Gastrocnemius medialis (tissue), 4 donors: Measurements from ENCODE around the gene PRDM10. TPM values are rescaled to one million over a fixed set of nuclear protein-coding genes. Genes with fewer than 3 reads are reported as not detected.

Source experiments
- ATAC-seq, 2 donors: fragments of 150-250 bp; one replicate each; pipeline ENCODE4 v1.9.1; 2016
- DNase-seq, 2 donors: peaks; one replicate each; pipeline ENCODE4 v3.0.0-alpha.2; 2019
- H3K27ac ChIP-seq, 4 donors: fragments of 200-600 bp; sonication (generic); 1 replicate in 1 of 4; 2 replicates in 3 of 4; pipeline ENCODE4 v1.5.1; 2016 to 2018; ENCODE audit warnings: mild to moderate bottlenecking in 2 of 4, moderate library complexity in 1 of 4
- H3K27me3 ChIP-seq, 3 donors: fragments of 200-600 bp; sonication (generic) in 2 of 3; 1 replicate in 1 of 3; 2 replicates in 2 of 3; pipeline versions ENCODE4 v1.5.1 to v1.6.0; 2016 to 2019; ENCODE audit warnings: mild to moderate bottlenecking in 1 of 3, moderate library complexity in 1 of 3
- H3K36me3 ChIP-seq, 2 donors: fragments of 200-600 bp; sonication (generic) in 1 of 2; one replicate each; pipeline ENCODE4 v1.5.1; 2017 to 2018
- H3K4me1 ChIP-seq, 2 donors: fragments of 200-600 bp; sonication (generic) in 1 of 2; one replicate each; pipeline ENCODE4 v1.5.1; 2016 to 2017; ENCODE audit warnings: mild to moderate bottlenecking in 2 of 2
- H3K4me3 ChIP-seq, 4 donors: fragments of 200-600 bp; sonication (generic) in 3 of 4; 1 replicate in 1 of 4; 2 replicates in 3 of 4; pipeline ENCODE4 v1.5.1; 2016 to 2019; ENCODE audit warnings: mild to moderate bottlenecking in 2 of 4
- H3K9me3 ChIP-seq, 3 donors: fragments of 200-600 bp; sonication (generic) in 2 of 3; 1 replicate in 1 of 3; 2 replicates in 2 of 3; pipeline ENCODE4 v1.5.1; 2016 to 2019
- CTCF ChIP-seq, 5 experiments: fragments of 450-650 bp in 3 of 5; fragments of 200-600 bp in 2 of 5; sonication (generic) in 2 of 5; IDR thresholded peaks in 4 of 5; conservative IDR thresholded peaks in 1 of 5; 1 replicate in 4 of 5; 2 replicates in 1 of 5; pipeline ENCODE4 v1.5.1; 2016 to 2019; ENCODE audit warnings: antibody characterized with exemption in 5 of 5, mild to moderate bottlenecking in 3 of 5, moderate library complexity in 3 of 5
- POLR2A ChIP-seq, 2 donors: fragments of 450-650 bp; IDR thresholded peaks; one replicate each; pipeline ENCODE4 v1.6.1; 2017; ENCODE audit warnings: antibody characterized with exemption in 2 of 2, mild to moderate bottlenecking in 2 of 2, moderate library complexity in 2 of 2
- in situ Hi-C, 4 donors: fragments of 200-750 bp; cut with MboI; loops; one replicate each; pipeline versions ENCODE4 v1.15.0 to v1.8.0; 2017; ENCODE audit warnings: low sequenced_read_pairs in 4 of 4
- intact Hi-C: fragments of 100-400 bp; cut with DNase I; formaldehyde crosslinking; loops from one replicate; pipeline ENCODE4 v1.15.1; 2023; ENCODE audit warnings: low total_unique reads
- total RNA-seq, 4 donors: library from RNA; depleted of rRNA; stranded (reverse); fragments of >200 nt; gene quantifications; one replicate each; pipeline versions ENCODE4 v1.1.0 to v1.2.3, GENCODE V29; 2016

Gene PRDM10
- total RNA-seq, 4 donors from 2014 or later: 3.3 to 10.9 (median 9.0) TPM

GRCh38 chr11:129989149-129989813, 13.4 kb downstream of the PRDM10 start:
- Histone ChIP-seq H3K4me3 (no peak overlapping the region), H3K4me1 (peaks cover 19 to 22% of the 10 kb centered on the region in 2 donors), H3K27me3 (no peaks in the 10 kb centered on the region), H3K27ac (no peak overlapping the region), H3K9me3 (no peaks in the 10 kb centered on the region), H3K36me3 (no peaks in the 10 kb centered on the region)
- TF ChIP-seq POLR2A (IDR thresholded peaks at IDR 0.05) (no peak), CTCF (IDR thresholded peaks at IDR 0.05 in 4 of 5, conservative IDR thresholded peaks at IDR 0.05 in 1 of 5) (no peak)
- DNase-seq (no peak), ATAC-seq (no peak)
- intact Hi-C loops: no loop called here
- in situ Hi-C loops: no loop called here

- in situ Hi-C loops (no loop called here), intact Hi-C loops (no loop called here)
- Histone ChIP-seq H3K27ac (no peak overlapping the region), H3K9me3 (no peaks in the 10 kb centered on the region), H3K4me3 (no peak overlapping the region), H3K27me3 (no peaks in the 10 kb centered on the region), H3K36me3 (no peaks in the 10 kb centered on the region), H3K4me1 (peaks cover 19 to 22% of the 10 kb centered on the region in 2 donors)
- no peak for ATAC-seq
- TF ChIP-seq POLR2A (IDR thresholded peaks at IDR 0.05): no peak
- no peak for TF ChIP-seq CTCF (IDR thresholded peaks at IDR 0.05 in 4 of 5, conservative IDR thresholded peaks at IDR 0.05 in 1 of 5)
- DNase-seq: no peak
These were observed 14.7 kb downstream of the PRDM10 start for GRCh38 chr11:129987950-129988349.

GRCh38 chr11:129985823-129986222, 16.8 kb downstream of the PRDM10 start:
- H3K9me3 ChIP-seq: no peaks in the 10 kb centered on the region
- H3K27me3 ChIP-seq: no peaks in the 10 kb centered on the region
- intact Hi-C loops (no loop called here), in situ Hi-C loops (no loop called here)
- ATAC-seq (no peak), DNase-seq (no peak)
- H3K27ac ChIP-seq: no peak overlapping the region
- no peaks in the 10 kb centered on the region for H3K36me3 ChIP-seq
- no peak overlapping the region for H3K4me3 ChIP-seq
- peaks cover 7 to 9% of the 10 kb centered on the region in 2 donors for H3K4me1 ChIP-seq
- TF ChIP-seq CTCF (IDR thresholded peaks at IDR 0.05 in 4 of 5, conservative IDR thresholded peaks at IDR 0.05 in 1 of 5) (no peak), POLR2A (IDR thresholded peaks at IDR 0.05) (no peak)

GRCh38 chr11:129980086-129980485, 22.5 kb downstream of the PRDM10 start:
- in situ Hi-C loops: no loop called here

More at GRCh38 chr11:129980086-129980485, 22.5 kb downstream of the PRDM10 start:
- Histone ChIP-seq H3K27ac (no peak overlapping the region), H3K27me3 (no peaks in the 10 kb centered on the region), H3K4me3 (no peak overlapping the region), H3K9me3 (no peaks in the 10 kb centered on the region), H3K36me3 (no peaks in the 10 kb centered on the region), H3K4me1 (peaks cover 0 to 3% of the 10 kb centered on the region in 2 donors)
- TF ChIP-seq CTCF (IDR thresholded peaks at IDR 0.05 in 4 of 5, conservative IDR thresholded peaks at IDR 0.05 in 1 of 5): no peak
- no peak for TF ChIP-seq POLR2A (IDR thresholded peaks at IDR 0.05)
- DNase-seq (no peak), ATAC-seq (no peak)
- intact Hi-C loops: no loop called here
